ENCODE data around the gene RGL4.
"Not testable (repeated sequence)": the region's sequence is repeated elsewhere in the genome, so short reads cannot be mapped to it uniquely, and the experiment has no call there.

RGL4 gene

GRCh38 chr22:23672307-23673049 is 18.3 kb upstream of the RGL4 start:
- H3K27ac ChIP-seq (ENCODE audit: low read depth, low read length); H3K9ac ChIP-seq (ENCODE audit: low read length); H3K36me3 ChIP-seq (ENCODE audit: insufficient read depth, low read length); H3K4me3 ChIP-seq (ENCODE audit: low read depth in 1 of 2, low read length in 2 of 2); H3K27me3 ChIP-seq (ENCODE audit: control insufficient read depth in 1 of 2, insufficient read depth in 2 of 2, low read length in 2 of 2); H3K4me1 ChIP-seq (ENCODE audit: insufficient read depth, low read length); H3K9me3 ChIP-seq (ENCODE audit: low read length): not testable (repeated sequence)

GRCh38 chr22:23673050-23673620 is 17.7 kb upstream of the RGL4 start:
- Histone ChIP-seq H3K27me3 (ENCODE audit: control insufficient read depth in 1 of 2, insufficient read depth in 2 of 2, low read length in 2 of 2) (no peaks in the 10 kb centered on the region), H3K9ac (ENCODE audit: low read length) (no peak overlapping the region), H3K27ac (ENCODE audit: low read depth, low read length) (no peak overlapping the region), H3K9me3 (ENCODE audit: low read length) (no peaks in the 10 kb centered on the region), H3K4me3 (ENCODE audit: low read depth in 1 of 2, low read length in 2 of 2) (no peak overlapping the region), H3K4me1 (ENCODE audit: insufficient read depth, low read length) (no peaks in the 10 kb centered on the region), H3K36me3 (ENCODE audit: insufficient read depth, low read length) (no peaks in the 10 kb centered on the region)

- no peak overlapping the region for H3K9ac ChIP-seq (ENCODE audit: low read length)
- H3K27ac ChIP-seq (ENCODE audit: low read depth, low read length) = no peak overlapping the region
- no peaks in the 10 kb centered on the region for H3K27me3 ChIP-seq (ENCODE audit: control insufficient read depth in 1 of 2, insufficient read depth in 2 of 2, low read length in 2 of 2)
- H3K4me3 ChIP-seq (ENCODE audit: low read depth in 1 of 2, low read length in 2 of 2) = no peak overlapping the region
- no peaks in the 10 kb centered on the region for H3K36me3 ChIP-seq (ENCODE audit: insufficient read depth, low read length)
- H3K9me3 ChIP-seq (ENCODE audit: low read length) = no peaks in the 10 kb centered on the region
- H3K4me1 ChIP-seq (ENCODE audit: insufficient read depth, low read length) = no peaks in the 10 kb centered on the region
Measured at GRCh38 chr22:23673826-23674690, 16.8 kb upstream of the RGL4 start.

GRCh38 chr22:23674886-23675501 is 15.8 kb upstream of the RGL4 start:
- not testable (repeated sequence) for H3K9ac ChIP-seq (ENCODE audit: low read length); H3K36me3 ChIP-seq (ENCODE audit: insufficient read depth, low read length); H3K27ac ChIP-seq (ENCODE audit: low read depth, low read length); H3K4me3 ChIP-seq (ENCODE audit: low read depth in 1 of 2, low read length in 2 of 2); H3K27me3 ChIP-seq (ENCODE audit: control insufficient read depth in 1 of 2, insufficient read depth in 2 of 2, low read length in 2 of 2); H3K4me1 ChIP-seq (ENCODE audit: insufficient read depth, low read length); H3K9me3 ChIP-seq (ENCODE audit: low read length)

- H3K27me3 ChIP-seq (ENCODE audit: control insufficient read depth in 1 of 2, insufficient read depth in 2 of 2, low read length in 2 of 2) = no peaks in the 10 kb centered on the region
- H3K9ac ChIP-seq (ENCODE audit: low read length) = no peak overlapping the region
- H3K4me1 ChIP-seq (ENCODE audit: insufficient read depth, low read length) = no peaks in the 10 kb centered on the region
- H3K9me3 ChIP-seq (ENCODE audit: low read length) = no peaks in the 10 kb centered on the region
- H3K36me3 ChIP-seq (ENCODE audit: insufficient read depth, low read length) = no peaks in the 10 kb centered on the region
- H3K4me3 ChIP-seq (ENCODE audit: low read depth in 1 of 2, low read length in 2 of 2) = no peak overlapping the region
- no peak overlapping the region for H3K27ac ChIP-seq (ENCODE audit: low read depth, low read length)
Measured at GRCh38 chr22:23675502-23676415, 15.1 kb upstream of the RGL4 start.

GRCh38 chr22:23676841-23677700 is 13.7 kb upstream of the RGL4 start:
- H3K27me3 ChIP-seq (ENCODE audit: control insufficient read depth in 1 of 2, insufficient read depth in 2 of 2, low read length in 2 of 2); H3K9me3 ChIP-seq (ENCODE audit: low read length); H3K9ac ChIP-seq (ENCODE audit: low read length); H3K4me3 ChIP-seq (ENCODE audit: low read depth in 1 of 2, low read length in 2 of 2); H3K4me1 ChIP-seq (ENCODE audit: insufficient read depth, low read length); H3K27ac ChIP-seq (ENCODE audit: low read depth, low read length); H3K36me3 ChIP-seq (ENCODE audit: insufficient read depth, low read length): not testable (repeated sequence)

- Histone ChIP-seq H3K27ac (ENCODE audit: low read depth, low read length) (no peak overlapping the region), H3K36me3 (ENCODE audit: insufficient read depth, low read length) (no peaks in the 10 kb centered on the region), H3K4me3 (ENCODE audit: low read depth in 1 of 2, low read length in 2 of 2) (no peak overlapping the region), H3K27me3 (ENCODE audit: control insufficient read depth in 1 of 2, insufficient read depth in 2 of 2, low read length in 2 of 2) (no peaks in the 10 kb centered on the region), H3K9ac (ENCODE audit: low read length) (no peak overlapping the region), H3K9me3 (ENCODE audit: low read length) (no peaks in the 10 kb centered on the region), H3K4me1 (ENCODE audit: insufficient read depth, low read length) (no peaks in the 10 kb centered on the region)
Measured at GRCh38 chr22:23677701-23677995, 13.2 kb upstream of the RGL4 start.

GRCh38 chr22:23678133-23678532 is 12.7 kb upstream of the RGL4 start:
- Histone ChIP-seq H3K27me3 (ENCODE audit: control insufficient read depth in 1 of 2, insufficient read depth in 2 of 2, low read length in 2 of 2) (no peaks in the 10 kb centered on the region), H3K4me1 (ENCODE audit: insufficient read depth, low read length) (no peaks in the 10 kb centered on the region), H3K4me3 (ENCODE audit: low read depth in 1 of 2, low read length in 2 of 2) (no peak overlapping the region), H3K9ac (ENCODE audit: low read length) (no peak overlapping the region), H3K9me3 (ENCODE audit: low read length) (no peaks in the 10 kb centered on the region), H3K27ac (ENCODE audit: low read depth, low read length) (no peak overlapping the region), H3K36me3 (ENCODE audit: insufficient read depth, low read length) (no peaks in the 10 kb centered on the region)

GRCh38 chr22:23681026-23681809 is 9.6 kb upstream of the RGL4 start:
- Histone ChIP-seq H3K9me3 (ENCODE audit: low read length) (no peaks in the 10 kb centered on the region), H3K27me3 (ENCODE audit: control insufficient read depth in 1 of 2, insufficient read depth in 2 of 2, low read length in 2 of 2) (no peaks in the 10 kb centered on the region), H3K4me1 (ENCODE audit: insufficient read depth, low read length) (no peaks in the 10 kb centered on the region), H3K4me3 (ENCODE audit: low read depth in 1 of 2, low read length in 2 of 2) (no peak overlapping the region), H3K27ac (ENCODE audit: low read depth, low read length) (no peak overlapping the region), H3K9ac (ENCODE audit: low read length) (no peak overlapping the region), H3K36me3 (ENCODE audit: insufficient read depth, low read length) (peaks cover 4% of the 10 kb centered on the region)

GRCh38 chr22:23682077-23682476 is 8.7 kb upstream of the RGL4 start:
- Histone ChIP-seq H3K27ac (ENCODE audit: low read depth, low read length) (no peak overlapping the region), H3K4me1 (ENCODE audit: insufficient read depth, low read length) (no peaks in the 10 kb centered on the region), H3K36me3 (ENCODE audit: insufficient read depth, low read length) (peaks cover 4% of the 10 kb centered on the region), H3K4me3 (ENCODE audit: low read depth in 1 of 2, low read length in 2 of 2) (no peak overlapping the region), H3K9me3 (ENCODE audit: low read length) (no peaks in the 10 kb centered on the region), H3K27me3 (ENCODE audit: control insufficient read depth in 1 of 2, insufficient read depth in 2 of 2, low read length in 2 of 2) (no peaks in the 10 kb centered on the region), H3K9ac (ENCODE audit: low read length) (no peak overlapping the region)

All from muscle layer of colon (tissue), 2 donors.